Body of pancreas (tissue), 4 donors: ENCODE data around the gene TMEM135. TPM values are rescaled to one million over a fixed set of nuclear protein-coding genes. Genes with fewer than 3 reads are reported as not detected.

Source experiments
- ATAC-seq: fragments of 150-250 bp; one replicate; pipeline ENCODE4 v1.9.1; 2016
- DNase-seq, 4 donors: peaks; one replicate each; pipeline ENCODE4 v3.0.0-alpha.2; 2019
- H3K27ac ChIP-seq, 4 donors: fragments of 200-600 bp; sonication (generic); 1 replicate in 3 of 4; 2 replicates in 1 of 4; pipeline versions ENCODE4 v1.5.1 to v1.6.1; 2016 to 2019; ENCODE audit warnings: mild to moderate bottlenecking in 1 of 4, mixed read lengths in 1 of 4, moderate library complexity in 1 of 4
- H3K27me3 ChIP-seq, 2 donors: fragments of 200-600 bp; sonication (generic); one replicate each; pipeline ENCODE4 v1.6.0; 2016; ENCODE audit warnings: mild to moderate bottlenecking in 1 of 2
- H3K36me3 ChIP-seq, 2 donors: fragments of 200-600 bp; sonication (generic); replicated peaks in 1 of 2; 2 replicates each; pipeline ENCODE4 v1.5.1; 2016; ENCODE audit warnings: low read depth in 2 of 2; ENCODE audit not compliant: insufficient read depth in 1 of 2
- H3K4me1 ChIP-seq: fragments of 200-600 bp; sonication (generic); one replicate; pipeline ENCODE4 v1.6.0; 2016
- H3K4me3 ChIP-seq, 2 donors: fragments of 200-600 bp; sonication (generic); 1 replicate in 1 of 2; 2 replicates in 1 of 2; pipeline ENCODE4 v1.5.1; 2016 to 2019
- H3K9me3 ChIP-seq, 3 donors: fragments of 200-600 bp; sonication (generic); 1 replicate in 2 of 3; 2 replicates in 1 of 3; pipeline ENCODE4 v1.5.1; 2016
- CTCF ChIP-seq, 7 experiments: fragments of 450-650 bp in 4 of 7; fragments of 200-600 bp in 3 of 7; sonication (generic) in 3 of 7; IDR thresholded peaks; one replicate each; pipeline ENCODE4 v1.5.1; 2016 to 2019; ENCODE audit warnings: antibody characterized with exemption in 7 of 7
- POLR2A ChIP-seq, 3 donors: fragments of 450-650 bp; IDR thresholded peaks; one replicate each; pipeline ENCODE4 v1.6.1; 2016; ENCODE audit warnings: antibody characterized with exemption in 3 of 3, mild to moderate bottlenecking in 2 of 3
- WGBS, 2 donors: methylation state at CpG; one replicate each; pipeline ENCODE4 v1.1.5; 2017; 5-methylcytosine and 5-hydroxymethylcytosine counted together
- intact Hi-C: fragments of 100-400 bp; cut with DNase I; formaldehyde crosslinking; loops from one replicate; pipeline ENCODE4 v1.15.1; 2023
- total RNA-seq, 2 donors: library from RNA; depleted of rRNA; stranded (reverse); fragments of >200 nt; gene quantifications; one replicate each; pipeline ENCODE4 v1.1.0, GENCODE V29; 2016

TMEM135 gene
- total RNA-seq, 2 donors from 2014 or later: 11.2 to 20.1 TPM

- 95 to 97% methylated on average over 2 of the region's 2 CpGs for WGBS, 2 donors
- H3K27ac ChIP-seq: no peak overlapping the region
- ATAC-seq: no peak
Measured at GRCh38 chr11:87329172-87329571, 291.4 kb downstream of the TMEM135 start.

GRCh38 chr11:87330187-87330601, 292.5 kb downstream of the TMEM135 start:
- Histone ChIP-seq H3K4me1 (no peaks in the 10 kb centered on the region), H3K9me3 (no peaks in the 10 kb centered on the region), H3K36me3 (no peaks in the 10 kb centered on the region), H3K27me3 (no peaks in the 10 kb centered on the region), H3K27ac (no peak overlapping the region), H3K4me3 (no peak overlapping the region)
- TF ChIP-seq POLR2A (IDR thresholded peaks at IDR 0.05) (no peak), CTCF (IDR thresholded peaks at IDR 0.05) (no peak)
- ATAC-seq (no peak), DNase-seq (no peak)
- intact Hi-C loops: no loop called here
- 55 to 58% methylated on average over 1 of the region's 1 CpG for WGBS, 2 donors

More at GRCh38 chr11:87329172-87329571, 291.4 kb downstream of the TMEM135 start:
- Histone ChIP-seq H3K36me3 (no peaks in the 10 kb centered on the region), H3K4me3 (no peak overlapping the region), H3K27me3 (no peaks in the 10 kb centered on the region), H3K4me1 (no peaks in the 10 kb centered on the region), H3K9me3 (no peaks in the 10 kb centered on the region)
- TF ChIP-seq CTCF (IDR thresholded peaks at IDR 0.05): no peak
- TF ChIP-seq POLR2A (IDR thresholded peaks at IDR 0.05): no peak
- DNase-seq: no peak
- intact Hi-C loops: no loop called here

GRCh38 chr11:87331273-87331672, 293.5 kb downstream of the TMEM135 start:
- Histone ChIP-seq H3K4me1 (no peaks in the 10 kb centered on the region), H3K36me3 (no peaks in the 10 kb centered on the region), H3K27ac (no peak overlapping the region), H3K4me3 (no peak overlapping the region), H3K9me3 (no peaks in the 10 kb centered on the region), H3K27me3 (no peaks in the 10 kb centered on the region)
- ATAC-seq (no peak), DNase-seq (no peak)
- intact Hi-C loops: no loop called here
- 95 to 96% methylated on average over 6 of the region's 6 CpGs for WGBS, 2 donors
- no peak for TF ChIP-seq POLR2A (IDR thresholded peaks at IDR 0.05)
- no peak for TF ChIP-seq CTCF (IDR thresholded peaks at IDR 0.05)

GRCh38 chr11:87338046-87338639, 300.4 kb downstream of the TMEM135 start:
- intact Hi-C loops: no loop called here
- peaks cover 0 to 5% (median 0%) of the 10 kb centered on the region in 3 donors for H3K9me3 ChIP-seq
- H3K36me3 ChIP-seq: no peaks in the 10 kb centered on the region
- no peaks in the 10 kb centered on the region for H3K4me1 ChIP-seq
- H3K4me3 ChIP-seq: no peak overlapping the region
- DNase-seq (no peak), ATAC-seq (no peak)
- no peak overlapping the region for H3K27ac ChIP-seq
- TF ChIP-seq CTCF (IDR thresholded peaks at IDR 0.05) (no peak), POLR2A (IDR thresholded peaks at IDR 0.05) (no peak)
- WGBS, 2 donors: 74 to 75% methylated on average over 3 of the region's 3 CpGs
- no peaks in the 10 kb centered on the region for H3K27me3 ChIP-seq

- WGBS, 2 donors: 86 to 89% methylated on average over 5 of the region's 5 CpGs
- intact Hi-C loops: no loop called here
- no peak for ATAC-seq
Measured at GRCh38 chr11:87339416-87339815, 301.7 kb downstream of the TMEM135 start.

More at GRCh38 chr11:87339416-87339815, 301.7 kb downstream of the TMEM135 start:
- TF ChIP-seq CTCF (IDR thresholded peaks at IDR 0.05) (no peak), POLR2A (IDR thresholded peaks at IDR 0.05) (no peak)
- H3K27me3 ChIP-seq: no peaks in the 10 kb centered on the region
- no peaks in the 10 kb centered on the region for H3K36me3 ChIP-seq
- H3K9me3 ChIP-seq: peaks cover 0 to 5% (median 0%) of the 10 kb centered on the region in 3 donors
- no peak for DNase-seq
- no peak overlapping the region for H3K4me3 ChIP-seq
- no peak overlapping the region for H3K27ac ChIP-seq
- no peaks in the 10 kb centered on the region for H3K4me1 ChIP-seq
